GM18498 (cell line): ENCODE data around the gene KRT86.

Source experiments
- ATAC-seq: cut with Tn5 transposase; IDR thresholded peaks from one replicate; pipeline ENCODE4 v1.9.1; 2021; ENCODE audit warnings: mild to moderate bottlenecking, moderate library complexity; ENCODE audit not compliant: unreplicated experiment

The KRT86 gene

DNA sequence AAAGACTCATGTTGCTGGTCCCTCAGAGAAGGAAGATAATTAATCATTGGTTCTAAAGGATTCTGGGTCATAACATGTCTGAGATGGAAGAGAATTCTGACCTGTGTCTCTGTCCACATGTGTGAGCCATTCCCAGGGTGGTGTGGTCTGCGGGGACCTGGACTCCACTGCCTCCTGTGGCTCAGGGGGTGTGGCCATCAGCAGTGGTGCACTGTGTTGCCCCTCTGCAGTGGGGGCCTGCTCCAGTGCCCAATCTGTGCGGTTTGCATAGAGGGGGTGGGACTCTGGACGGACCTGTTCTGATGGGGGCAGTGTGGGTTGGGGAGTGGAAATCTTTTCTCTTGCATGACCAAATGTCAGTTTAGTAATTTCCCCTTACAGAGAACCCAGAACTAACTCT is 79.3 kb downstream of the KRT86 start:
- ATAC-seq, result no peak

DNA sequence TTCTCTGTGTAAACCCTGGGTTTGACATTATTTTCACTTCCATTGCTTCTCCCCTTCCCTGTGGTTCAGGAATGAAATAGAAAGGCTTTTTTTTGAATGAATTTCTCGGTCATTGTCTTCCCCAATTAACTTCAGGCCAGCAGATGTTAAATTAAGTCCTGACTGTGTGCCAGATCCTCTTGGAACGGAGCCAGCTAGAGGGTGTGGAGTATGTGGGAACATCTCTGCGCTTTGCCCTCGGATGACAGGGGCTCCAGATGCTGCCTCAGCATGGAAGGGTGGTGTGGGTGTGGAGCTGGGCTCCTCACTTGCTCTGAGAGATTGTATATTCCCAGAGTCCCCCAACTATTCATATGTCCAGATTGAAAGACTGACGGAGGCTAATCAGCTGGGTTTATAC is 79.8 kb downstream of the KRT86 start:
- ATAC-seq, result no peak

GRCh38 chr12:52355176-52355575 is 80.7 kb downstream of the KRT86 start:
- no peak for ATAC-seq

DNA sequence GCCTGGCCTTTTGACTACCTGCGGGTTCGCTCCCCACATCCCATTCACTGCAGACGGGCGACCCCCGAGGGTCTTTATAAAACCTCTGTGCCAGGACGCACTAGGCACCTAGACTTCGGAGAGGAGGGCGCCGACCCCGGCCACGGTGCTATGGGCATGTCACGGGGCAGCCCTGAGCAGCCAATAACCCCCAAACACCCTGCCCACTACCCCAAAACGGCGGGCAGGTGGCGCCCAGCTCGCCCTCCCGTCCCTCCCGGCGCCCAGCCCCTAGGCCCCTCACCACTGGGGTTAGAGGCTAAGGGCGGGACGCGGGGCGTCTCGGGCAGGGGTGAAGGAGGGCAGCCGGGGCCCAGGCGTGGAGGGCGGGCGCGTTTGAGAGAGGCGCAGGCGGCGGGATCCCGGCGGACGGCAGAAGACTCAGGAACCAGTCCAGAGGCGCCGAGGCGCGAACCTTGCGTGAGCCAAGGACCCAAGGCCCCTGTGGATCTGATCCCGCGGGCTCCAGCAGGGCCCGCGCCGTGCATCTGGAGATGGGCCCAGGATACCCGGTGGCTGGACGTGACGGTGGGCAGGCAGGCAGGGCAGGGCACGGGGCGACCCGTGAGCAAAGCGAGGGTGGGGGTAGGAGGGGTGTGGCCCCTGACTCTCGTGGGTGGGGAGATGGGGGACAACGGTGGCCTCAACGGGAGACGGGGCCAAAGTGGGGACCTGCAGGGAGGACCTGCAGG is 81.8 kb downstream of the KRT86 start:
- ATAC-seq, result no peak

DNA sequence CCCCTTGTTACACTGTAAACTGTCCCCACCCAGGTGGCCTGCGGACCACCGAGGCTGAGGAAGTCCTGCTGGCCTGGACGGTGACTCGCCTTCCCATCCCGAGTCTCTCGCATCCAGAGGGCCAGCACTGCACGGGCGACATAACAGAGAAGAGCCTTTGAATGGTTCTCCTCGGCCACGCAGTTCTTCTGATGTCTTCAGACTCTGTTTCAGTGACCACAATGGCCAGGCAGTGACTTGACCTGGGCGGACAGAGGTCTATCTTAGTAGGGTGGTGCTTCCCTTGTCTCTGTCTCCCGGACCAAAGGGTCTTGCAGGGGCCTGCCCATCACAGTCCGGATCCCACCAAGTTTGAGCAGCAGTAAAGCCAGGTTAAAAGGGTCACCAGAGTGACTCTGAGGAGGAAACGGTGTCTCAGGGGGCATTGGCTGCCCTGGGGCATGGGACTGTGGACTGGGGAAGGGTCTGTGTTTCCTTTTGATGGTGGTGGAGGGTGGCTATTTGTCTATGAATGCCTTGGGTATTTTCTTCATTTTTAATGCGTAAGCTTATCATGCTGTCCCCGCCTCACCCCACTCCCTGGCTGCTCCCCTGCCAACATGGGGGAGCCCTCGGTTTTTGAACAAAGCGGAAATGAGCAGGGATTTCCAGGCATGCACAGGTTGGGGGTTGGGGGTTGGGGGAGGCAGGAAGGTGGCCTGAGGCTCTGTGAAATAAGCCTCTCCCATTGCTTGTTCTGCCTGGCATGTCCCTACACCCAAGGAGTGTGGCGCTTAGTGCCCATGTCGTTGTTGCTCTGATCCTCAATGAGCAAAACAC is 82.5 kb downstream of the KRT86 start:
- ATAC-seq, result no peak
